Neural progenitor cell (in vitro differentiated cells): ENCODE data around the gene ARRDC4. TPM values are rescaled to one million over a fixed set of nuclear protein-coding genes. Genes with fewer than 3 reads are reported as not detected.

Experiments
- DNase-seq: peaks from one replicate; pipeline ENCODE4 v3.0.0-alpha.2; 2016; ENCODE audit warnings: low spot score
- H2AFZ ChIP-seq: fragments of 200-600 bp; sonication (generic); replicated peaks from 2 replicates; pipeline ENCODE4 v1.6.1; 2016; ENCODE audit warnings: antibody characterized with exemption
- H3F3A ChIP-seq: fragments of 200-600 bp; sonication (generic); 2 replicates; pipeline ENCODE4 v1.6.1; 2016; ENCODE audit warnings: antibody characterized with exemption, low read depth
- H3K27ac ChIP-seq: fragments of 200-600 bp; sonication (generic); 2 replicates; pipeline ENCODE4 v1.5.1; 2016; ENCODE audit warnings: mild to moderate bottlenecking
- H3K27me3 ChIP-seq: fragments of 200-600 bp; sonication (generic); 2 replicates; pipeline ENCODE4 v1.6.1; 2016; ENCODE audit warnings: mild to moderate bottlenecking, moderate library complexity
- H3K36me3 ChIP-seq: fragments of 200-600 bp; sonication (generic); 2 replicates; pipeline ENCODE4 v1.5.1; 2016
- H3K4me1 ChIP-seq: fragments of 200-600 bp; sonication (generic); 2 replicates; pipeline ENCODE4 v1.6.1; 2016; ENCODE audit warnings: mixed run types
- H3K4me2 ChIP-seq: fragments of 200-600 bp; sonication (generic); 2 replicates; pipeline ENCODE4 v1.6.1; 2016
- H3K4me3 ChIP-seq: fragments of 200-600 bp; sonication (generic); 2 replicates; pipeline ENCODE4 v1.5.1; 2016
- H3K79me2 ChIP-seq: fragments of 200-600 bp; sonication (generic); 2 replicates; pipeline ENCODE4 v1.6.1; 2016; ENCODE audit warnings: low read depth
- H3K9ac ChIP-seq: fragments of 200-600 bp; sonication (generic); 2 replicates; pipeline ENCODE4 v1.6.1; 2016
- H3K9me3 ChIP-seq: fragments of 200-600 bp; sonication (generic); 2 replicates; pipeline ENCODE4 v1.5.1; 2016; ENCODE audit warnings: low read depth
- H4K20me1 ChIP-seq: fragments of 200-600 bp; sonication (generic); 2 replicates; pipeline ENCODE4 v1.6.1; 2016; ENCODE audit warnings: low read depth
- H3K27ac Mint-ChIP-seq: 3 replicates; pipeline ENCODE4 v1.8.0; 2021; ENCODE audit warnings: mixed read lengths
- H3K27me3 Mint-ChIP-seq: 2 replicates; pipeline ENCODE4 v1.8.0; 2022; ENCODE audit warnings: low read depth, mild to moderate bottlenecking, inconsistent platforms, moderate library complexity, mixed read lengths; ENCODE audit not compliant: insufficient read depth
- H3K36me3 Mint-ChIP-seq: 3 replicates; pipeline ENCODE4 v1.8.0; 2021; ENCODE audit warnings: mixed read lengths
- H3K4me1 Mint-ChIP-seq: 3 replicates; pipeline ENCODE4 v1.8.0; 2021; ENCODE audit warnings: mixed read lengths
- H3K4me3 Mint-ChIP-seq: 3 replicates; pipeline ENCODE4 v1.8.0; 2021; ENCODE audit warnings: mild to moderate bottlenecking, moderate library complexity, mixed read lengths
- H3K9me3 Mint-ChIP-seq: 3 replicates; pipeline ENCODE4 v1.8.0; 2020; ENCODE audit warnings: mixed read lengths
- CTCF ChIP-seq: fragments of 200-600 bp; sonication (generic); IDR thresholded peaks from 2 replicates; pipeline ENCODE4 v1.5.1; 2017; ENCODE audit warnings: antibody characterized with exemption, mild to moderate bottlenecking
- EZH2 ChIP-seq: fragments of 200-600 bp; sonication (generic); IDR thresholded peaks from 2 replicates; pipeline ENCODE4 v1.6.1; 2017; ENCODE audit warnings: antibody characterized with exemption, mild to moderate bottlenecking, moderate library complexity
- EZH2phosphoT487 ChIP-seq: fragments of 200-600 bp; sonication (generic); IDR thresholded peaks from 2 replicates; pipeline ENCODE4 v1.6.1; 2017; ENCODE audit warnings: antibody characterized with exemption
- total RNA-seq: library from RNA; depleted of rRNA; stranded (reverse); fragments of >200 nt; gene quantifications from 2 replicates; pipeline ENCODE4 v1.2.3, GENCODE V29; 2015; ENCODE audit warnings: low replicate concordance

Gene ARRDC4
- total RNA-seq, 1 donor from 2014 or later, result 28.2 TPM

GRCh38 chr15:98009169-98009568 is 48.7 kb downstream of the ARRDC4 start:
- H3K36me3 Mint-ChIP-seq, result no peaks in the 10 kb centered on the region
- no peaks in the 10 kb centered on the region for H3K27me3 Mint-ChIP-seq
- H3F3A ChIP-seq, result no peaks in the 10 kb centered on the region

GRCh38 chr15:98009971-98010370 is 49.5 kb downstream of the ARRDC4 start:
- no peaks in the 10 kb centered on the region for H3K9me3 ChIP-seq
- no peak overlapping the region for H3K4me3 ChIP-seq
- Mint-ChIP-seq H3K4me3 (no peak overlapping the region), H3K27ac (no peak overlapping the region), H3K9me3 (no peaks in the 10 kb centered on the region), H3K4me1 (no peaks in the 10 kb centered on the region), H3K27me3 (peaks cover 2% of the 10 kb centered on the region), H3K36me3 (no peaks in the 10 kb centered on the region)
- H3K9ac ChIP-seq, result no peak overlapping the region
- H2AFZ ChIP-seq, result no peak overlapping the region
- H3K27me3 ChIP-seq, result no peaks in the 10 kb centered on the region
- no peaks in the 10 kb centered on the region for H4K20me1 ChIP-seq
- H3K27ac ChIP-seq, result no peak overlapping the region
- H3K79me2 ChIP-seq, result no peaks in the 10 kb centered on the region
- no peak for TF ChIP-seq CTCF
- no peak for TF ChIP-seq EZH2phosphoT487
- TF ChIP-seq EZH2, result no peak
- no peaks in the 10 kb centered on the region for H3F3A ChIP-seq
- H3K36me3 ChIP-seq, result no peaks in the 10 kb centered on the region
- no peak overlapping the region for H3K4me2 ChIP-seq
- DNase-seq, result no peak
- H3K4me1 ChIP-seq, result no peaks in the 10 kb centered on the region

More at GRCh38 chr15:98009169-98009568, 48.7 kb downstream of the ARRDC4 start:
- no peaks in the 10 kb centered on the region for H3K9me3 ChIP-seq
- H3K9ac ChIP-seq, result no peak overlapping the region
- H3K27ac ChIP-seq, result no peak overlapping the region
- H3K4me1 ChIP-seq, result no peaks in the 10 kb centered on the region
- no peak overlapping the region for H3K4me2 ChIP-seq
- H3K27me3 ChIP-seq, result no peaks in the 10 kb centered on the region
- no peak overlapping the region for H3K4me3 Mint-ChIP-seq
- no peak for TF ChIP-seq EZH2
- no peak for TF ChIP-seq EZH2phosphoT487
- no peak for TF ChIP-seq CTCF
- no peaks in the 10 kb centered on the region for H4K20me1 ChIP-seq
- no peaks in the 10 kb centered on the region for H3K36me3 ChIP-seq
- H3K9me3 Mint-ChIP-seq, result no peaks in the 10 kb centered on the region
- H3K27ac Mint-ChIP-seq, result no peak overlapping the region
- H3K4me3 ChIP-seq, result no peak overlapping the region
- H2AFZ ChIP-seq, result no peak overlapping the region
- no peak for DNase-seq
- no peaks in the 10 kb centered on the region for H3K4me1 Mint-ChIP-seq
- H3K79me2 ChIP-seq, result no peaks in the 10 kb centered on the region

- Mint-ChIP-seq H3K36me3 (no peaks in the 10 kb centered on the region), H3K4me1 (no peaks in the 10 kb centered on the region), H3K9me3 (no peaks in the 10 kb centered on the region), H3K27me3 (peaks cover 2% of the 10 kb centered on the region), H3K4me3 (no peak overlapping the region), H3K27ac (no peak overlapping the region)
- Histone ChIP-seq H3K27me3 (no peaks in the 10 kb centered on the region), H2AFZ (no peak overlapping the region), H3K4me1 (no peaks in the 10 kb centered on the region), H3K27ac (no peak overlapping the region), H3K4me3 (no peak overlapping the region), H3K9me3 (no peaks in the 10 kb centered on the region), H3F3A (no peaks in the 10 kb centered on the region), H3K79me2 (no peaks in the 10 kb centered on the region), H4K20me1 (no peaks in the 10 kb centered on the region), H3K36me3 (no peaks in the 10 kb centered on the region), H3K9ac (no peak overlapping the region), H3K4me2 (no peak overlapping the region)
- TF ChIP-seq EZH2, result no peak
- no peak for TF ChIP-seq CTCF
- no peak for TF ChIP-seq EZH2phosphoT487
- no peak for DNase-seq
Observed at GRCh38 chr15:98012354-98012753, 51.9 kb downstream of the ARRDC4 start.
